Neutrophil (primary cell): ENCODE results near the gene UMAD1.

Source experiments
- H3K27ac ChIP-seq: fragments of 200-600 bp; sonication (generic); 2 replicates; pipeline ENCODE4 v1.5.1; 2016; ENCODE audit warnings: mild to moderate bottlenecking, moderate library complexity
- H3K27me3 ChIP-seq: fragments of 200-600 bp; sonication (generic); 2 replicates; pipeline ENCODE4 v1.6.0; 2016; ENCODE audit warnings: mild to moderate bottlenecking
- H3K36me3 ChIP-seq: fragments of 200-600 bp; sonication (generic); 2 replicates; pipeline ENCODE4 v1.5.1; 2017
- H3K4me1 ChIP-seq, 2 experiments: fragments of 200-600 bp in 1 of 2; sonication (generic) in 1 of 2; 1 replicate in 1 of 2; 2 replicates in 1 of 2; pipeline versions ENCODE4 v1.5.1 to v1.6.1; 2013 to 2016; ENCODE audit warnings: low read depth in 1 of 2, low read length in 1 of 2, mild to moderate bottlenecking in 1 of 2, moderate library complexity in 1 of 2; ENCODE audit not compliant: control insufficient read depth in 1 of 2, insufficient read depth in 1 of 2
- H3K4me3 ChIP-seq, 2 experiments: fragments of 200-600 bp in 1 of 2; sonication (generic) in 1 of 2; 1 replicate in 1 of 2; 2 replicates in 1 of 2; pipeline ENCODE4 v1.5.1; 2013 to 2016; ENCODE audit warnings: low read depth in 1 of 2, low read length in 1 of 2, mild to moderate bottlenecking in 1 of 2, moderate library complexity in 1 of 2
- H3K9me3 ChIP-seq: fragments of 200-600 bp; sonication (generic); 2 replicates; pipeline ENCODE4 v1.5.1; 2016
- TF ChIP-seq, protein P1 (sequence below): fragments of 200-600 bp; sonication (generic); IDR thresholded peaks from 2 replicates; pipeline ENCODE4 v1.5.1; 2016; ENCODE audit warnings: antibody characterized with exemption

Gene UMAD1

DNA sequence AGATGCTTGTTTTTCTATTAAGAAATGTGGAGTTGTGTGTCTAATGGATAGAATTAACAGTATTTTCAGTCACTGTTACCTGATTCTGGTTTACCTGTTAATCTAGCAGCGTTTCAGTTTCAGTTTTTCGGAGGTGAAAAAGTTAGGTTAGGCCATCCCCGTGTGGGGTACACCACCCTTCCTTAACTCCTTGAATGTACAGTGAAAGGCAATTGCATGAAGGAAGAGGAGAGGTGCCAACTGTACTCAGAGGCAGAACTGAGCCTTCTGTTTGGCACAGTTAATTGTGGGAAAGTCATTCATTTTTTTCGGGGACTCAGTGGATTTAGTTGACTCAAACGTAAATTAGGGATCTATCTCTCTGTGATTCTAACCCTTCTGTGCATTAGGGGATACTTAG lies 42.3 kb downstream of the UMAD1 start:
- H3K27ac ChIP-seq = no peak overlapping the region
- H3K36me3 ChIP-seq = no peaks in the 10 kb centered on the region

DNA sequence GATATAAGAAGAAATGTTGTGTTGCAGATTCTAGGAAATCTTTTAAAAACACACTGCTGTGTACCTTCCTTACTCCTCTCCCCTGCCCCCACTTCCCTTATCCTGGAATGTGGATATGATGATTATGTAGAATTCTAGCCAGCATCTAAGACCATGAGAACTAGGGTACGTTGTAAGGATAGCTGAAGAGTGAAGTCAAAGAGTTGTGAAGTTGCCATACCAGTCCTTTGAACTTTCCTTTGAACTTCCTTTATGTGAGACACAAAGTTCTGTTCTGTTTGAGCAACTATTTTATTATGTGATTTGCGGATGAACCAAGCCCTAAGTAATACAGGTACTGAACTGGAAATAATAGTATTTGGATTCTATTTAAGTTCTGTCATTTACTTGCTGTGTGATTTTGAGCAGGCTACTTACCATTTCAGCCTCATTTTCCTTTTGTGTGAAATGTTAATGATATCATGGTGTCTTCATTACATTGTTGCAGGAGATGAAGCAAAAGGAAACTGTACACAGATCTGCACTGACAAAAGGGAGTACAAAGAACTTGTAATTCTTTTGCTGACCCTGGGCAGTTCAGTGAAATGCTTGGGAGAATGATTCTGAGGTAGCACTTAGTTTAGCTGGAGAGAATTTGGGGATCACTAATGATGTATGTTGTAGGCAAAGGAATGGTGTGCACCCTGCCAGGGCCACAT lies 46.4 kb downstream of the UMAD1 start:
- Histone ChIP-seq H3K4me1 (peaks cover 10 to 32% of the 10 kb centered on the region in 2 experiments), H3K36me3 (no peaks in the 10 kb centered on the region), H3K4me3 (no peak overlapping the region), H3K27ac (peak overlapping the region; percentile 47), H3K27me3 (no peaks in the 10 kb centered on the region), H3K9me3 (no peaks in the 10 kb centered on the region)
- TF ChIP-seq, protein P1, sequence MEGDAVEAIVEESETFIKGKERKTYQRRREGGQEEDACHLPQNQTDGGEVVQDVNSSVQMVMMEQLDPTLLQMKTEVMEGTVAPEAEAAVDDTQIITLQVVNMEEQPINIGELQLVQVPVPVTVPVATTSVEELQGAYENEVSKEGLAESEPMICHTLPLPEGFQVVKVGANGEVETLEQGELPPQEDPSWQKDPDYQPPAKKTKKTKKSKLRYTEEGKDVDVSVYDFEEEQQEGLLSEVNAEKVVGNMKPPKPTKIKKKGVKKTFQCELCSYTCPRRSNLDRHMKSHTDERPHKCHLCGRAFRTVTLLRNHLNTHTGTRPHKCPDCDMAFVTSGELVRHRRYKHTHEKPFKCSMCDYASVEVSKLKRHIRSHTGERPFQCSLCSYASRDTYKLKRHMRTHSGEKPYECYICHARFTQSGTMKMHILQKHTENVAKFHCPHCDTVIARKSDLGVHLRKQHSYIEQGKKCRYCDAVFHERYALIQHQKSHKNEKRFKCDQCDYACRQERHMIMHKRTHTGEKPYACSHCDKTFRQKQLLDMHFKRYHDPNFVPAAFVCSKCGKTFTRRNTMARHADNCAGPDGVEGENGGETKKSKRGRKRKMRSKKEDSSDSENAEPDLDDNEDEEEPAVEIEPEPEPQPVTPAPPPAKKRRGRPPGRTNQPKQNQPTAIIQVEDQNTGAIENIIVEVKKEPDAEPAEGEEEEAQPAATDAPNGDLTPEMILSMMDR = no peak

More for the DNA sequence above, 42.3 kb downstream of the UMAD1 start:
- TF ChIP-seq, protein P1 = no peak
- Histone ChIP-seq H3K4me3 (no peak overlapping the region), H3K4me1 (peaks cover 10 to 14% of the 10 kb centered on the region in 2 experiments), H3K9me3 (no peaks in the 10 kb centered on the region), H3K27me3 (no peaks in the 10 kb centered on the region)

DNA sequence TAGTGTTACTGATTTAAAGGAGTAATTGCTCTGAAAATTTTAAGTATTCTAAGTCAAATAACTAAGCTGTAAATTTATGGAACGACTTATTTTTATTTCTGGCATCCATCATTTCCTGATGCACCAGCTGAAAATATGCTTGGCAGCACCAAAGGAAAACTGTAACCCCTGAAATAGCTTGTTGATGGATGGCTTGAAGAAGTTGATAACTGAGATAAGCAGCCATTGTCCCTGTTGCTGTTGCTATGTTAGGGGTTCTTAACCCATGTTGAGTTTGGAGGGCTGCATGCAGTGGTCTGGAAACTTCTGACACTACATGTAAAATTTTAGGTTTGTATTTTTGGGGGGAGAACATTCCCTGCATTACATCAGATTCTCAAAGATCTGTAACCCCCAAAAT lies 47.2 kb downstream of the UMAD1 start:
- TF ChIP-seq, protein P1 = no peak
- no peaks in the 10 kb centered on the region for H3K27me3 ChIP-seq
- peaks cover 10 to 32% of the 10 kb centered on the region in 2 experiments for H3K4me1 ChIP-seq
- H3K9me3 ChIP-seq = no peaks in the 10 kb centered on the region
- H3K4me3 ChIP-seq = no peak overlapping the region
- H3K27ac ChIP-seq = peak overlapping the region; percentile 47
- no peaks in the 10 kb centered on the region for H3K36me3 ChIP-seq

DNA sequence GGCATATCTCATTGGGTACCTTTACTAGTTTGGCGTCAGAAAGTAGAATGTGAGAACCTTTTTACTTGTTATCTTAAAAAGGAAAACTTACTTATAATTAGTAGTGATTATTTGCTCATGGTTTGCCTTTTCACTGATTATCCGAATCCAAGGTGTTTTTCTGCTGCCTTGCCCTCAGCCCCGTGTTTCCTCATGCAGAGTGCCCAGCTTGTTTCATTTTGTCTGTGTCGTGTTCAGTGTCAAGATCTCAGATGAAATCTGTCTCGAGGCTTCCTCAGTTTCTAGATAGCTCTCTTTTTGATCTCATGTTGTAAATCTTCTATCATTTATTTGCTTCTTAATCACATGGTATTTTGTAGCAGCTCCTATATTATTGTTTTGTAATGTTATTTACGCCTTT lies 47.8 kb downstream of the UMAD1 start:
- H3K9me3 ChIP-seq = no peaks in the 10 kb centered on the region
- no peaks in the 10 kb centered on the region for H3K36me3 ChIP-seq
- no peak overlapping the region for H3K4me3 ChIP-seq
- H3K27ac ChIP-seq = no peak overlapping the region
- H3K4me1 ChIP-seq = peaks cover 10 to 32% of the 10 kb centered on the region in 2 experiments
- no peaks in the 10 kb centered on the region for H3K27me3 ChIP-seq
- TF ChIP-seq, protein P1 = no peak

- peaks cover 10 to 32% of the 10 kb centered on the region in 2 experiments for H3K4me1 ChIP-seq
- H3K27ac ChIP-seq = no peak overlapping the region
- H3K36me3 ChIP-seq = no peaks in the 10 kb centered on the region
These were observed 48.4 kb downstream of the UMAD1 start for GRCh38 chr7:7688956-7689355.

More at GRCh38 chr7:7688956-7689355, 48.4 kb downstream of the UMAD1 start:
- TF ChIP-seq, protein P1 = no peak
- Histone ChIP-seq H3K27me3 (no peaks in the 10 kb centered on the region), H3K9me3 (no peaks in the 10 kb centered on the region), H3K4me3 (no peak overlapping the region)
